C4-2B (cell line): ENCODE results near the gene VSIG10.

Source experiments
- ZFX ChIP-seq: fragments of 450-650 bp; IDR thresholded peaks from 2 replicates; pipeline ENCODE4 v1.6.1; 2017
- TF ChIP-seq, protein P1 (sequence below): fragments of 450-650 bp; conservative IDR thresholded peaks from 2 replicates; pipeline ENCODE4 v1.5.1; 2017; ENCODE audit warnings: mild to moderate bottlenecking

- TF ChIP-seq, protein P1, sequence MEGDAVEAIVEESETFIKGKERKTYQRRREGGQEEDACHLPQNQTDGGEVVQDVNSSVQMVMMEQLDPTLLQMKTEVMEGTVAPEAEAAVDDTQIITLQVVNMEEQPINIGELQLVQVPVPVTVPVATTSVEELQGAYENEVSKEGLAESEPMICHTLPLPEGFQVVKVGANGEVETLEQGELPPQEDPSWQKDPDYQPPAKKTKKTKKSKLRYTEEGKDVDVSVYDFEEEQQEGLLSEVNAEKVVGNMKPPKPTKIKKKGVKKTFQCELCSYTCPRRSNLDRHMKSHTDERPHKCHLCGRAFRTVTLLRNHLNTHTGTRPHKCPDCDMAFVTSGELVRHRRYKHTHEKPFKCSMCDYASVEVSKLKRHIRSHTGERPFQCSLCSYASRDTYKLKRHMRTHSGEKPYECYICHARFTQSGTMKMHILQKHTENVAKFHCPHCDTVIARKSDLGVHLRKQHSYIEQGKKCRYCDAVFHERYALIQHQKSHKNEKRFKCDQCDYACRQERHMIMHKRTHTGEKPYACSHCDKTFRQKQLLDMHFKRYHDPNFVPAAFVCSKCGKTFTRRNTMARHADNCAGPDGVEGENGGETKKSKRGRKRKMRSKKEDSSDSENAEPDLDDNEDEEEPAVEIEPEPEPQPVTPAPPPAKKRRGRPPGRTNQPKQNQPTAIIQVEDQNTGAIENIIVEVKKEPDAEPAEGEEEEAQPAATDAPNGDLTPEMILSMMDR, result no peak
- no peak for TF ChIP-seq ZFX
These were observed 88.5 kb downstream of the VSIG10 start for GRCh38 chr12:118015306-118015705.
